Measurements from ENCODE around the gene MED13L.

The MED13L gene

GRCh38 chr12:116006141-116006540 lies 271.4 kb downstream of the MED13L start:
- peaks cover 73% of the 10 kb centered on the region for H3K36me3 Mint-ChIP-seq (ENCODE audit: low read depth)
- H3K27ac Mint-ChIP-seq, result no peak overlapping the region
- H3K27me3 Mint-ChIP-seq (ENCODE audit: low read depth, poor library complexity), result no peaks in the 10 kb centered on the region
- H3K4me3 Mint-ChIP-seq, result no peak overlapping the region
- H3K9me3 Mint-ChIP-seq, result no peaks in the 10 kb centered on the region
- no peak for DNase-seq
- no peak for TF ChIP-seq CTCF (IDR thresholded peaks at IDR 0.05)
- H3K4me1 Mint-ChIP-seq, result peaks cover 6% of the 10 kb centered on the region

GRCh38 chr12:116002890-116003536 lies 274.5 kb downstream of the MED13L start:
- TF ChIP-seq CTCF (IDR thresholded peaks at IDR 0.05), result no peak
- no peak for DNase-seq
- no peaks in the 10 kb centered on the region for H3K9me3 Mint-ChIP-seq
- H3K27ac Mint-ChIP-seq, result no peak overlapping the region
- H3K27me3 Mint-ChIP-seq (ENCODE audit: low read depth, poor library complexity), result no peaks in the 10 kb centered on the region
- no peak overlapping the region for H3K4me3 Mint-ChIP-seq
- peaks cover 56% of the 10 kb centered on the region for H3K36me3 Mint-ChIP-seq (ENCODE audit: low read depth)
- peaks cover 26% of the 10 kb centered on the region for H3K4me1 Mint-ChIP-seq

DNA sequence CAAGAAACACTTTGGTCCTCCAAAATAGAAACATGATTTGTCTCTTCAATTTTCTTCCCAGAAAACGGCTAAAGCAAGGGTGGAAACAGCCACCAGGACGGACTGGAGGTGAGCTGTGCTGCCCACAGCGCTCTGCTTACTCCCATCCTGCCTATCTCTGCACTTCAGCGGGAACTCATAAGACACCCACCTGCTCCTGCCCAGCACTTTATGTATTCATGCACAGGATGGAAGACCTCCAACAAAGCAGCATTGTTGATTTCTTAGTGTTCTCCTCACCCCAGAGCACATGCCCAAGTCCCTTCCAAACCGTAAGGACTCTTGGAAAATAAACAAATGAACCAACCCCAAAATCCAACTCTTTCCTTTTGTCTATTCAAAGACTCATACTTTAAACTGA lies 277.2 kb downstream of the MED13L start:
- no peak for TF ChIP-seq CTCF (IDR thresholded peaks at IDR 0.05)
- Mint-ChIP-seq H3K27me3 (ENCODE audit: low read depth, poor library complexity) (no peaks in the 10 kb centered on the region), H3K4me1 (peaks cover 26% of the 10 kb centered on the region), H3K27ac (peak overlapping the region; percentile 66), H3K9me3 (no peaks in the 10 kb centered on the region), H3K4me3 (no peak overlapping the region), H3K36me3 (ENCODE audit: low read depth) (peaks cover 42% of the 10 kb centered on the region)
- no peak for DNase-seq

DNA sequence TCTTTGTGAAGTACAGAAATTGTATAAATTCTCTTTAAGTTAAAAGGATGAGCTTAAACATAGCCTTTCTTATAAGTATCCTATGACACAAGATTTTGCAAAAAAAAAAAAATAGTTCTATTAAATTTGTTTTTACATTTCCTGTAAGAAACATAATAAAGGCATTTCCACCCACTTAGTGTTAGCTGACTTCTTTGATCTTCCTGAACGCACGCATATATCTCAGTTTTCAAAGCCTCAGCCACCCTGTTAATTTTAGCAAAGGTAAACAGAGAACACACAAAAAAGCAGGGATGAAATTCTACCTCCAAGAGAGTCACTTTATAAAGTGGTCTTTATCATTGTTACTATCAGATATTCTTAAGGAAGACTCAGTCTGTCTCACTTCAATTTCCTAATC lies 277.9 kb downstream of the MED13L start:
- no peak for TF ChIP-seq CTCF (IDR thresholded peaks at IDR 0.05)
- H3K4me3 Mint-ChIP-seq, result no peak overlapping the region
- no peaks in the 10 kb centered on the region for H3K9me3 Mint-ChIP-seq
- H3K27ac Mint-ChIP-seq, result peak overlapping the region; percentile 72
- DNase-seq, result no peak
- peaks cover 26% of the 10 kb centered on the region for H3K4me1 Mint-ChIP-seq
- no peaks in the 10 kb centered on the region for H3K27me3 Mint-ChIP-seq (ENCODE audit: low read depth, poor library complexity)
- peaks cover 44% of the 10 kb centered on the region for H3K36me3 Mint-ChIP-seq (ENCODE audit: low read depth)

DNA sequence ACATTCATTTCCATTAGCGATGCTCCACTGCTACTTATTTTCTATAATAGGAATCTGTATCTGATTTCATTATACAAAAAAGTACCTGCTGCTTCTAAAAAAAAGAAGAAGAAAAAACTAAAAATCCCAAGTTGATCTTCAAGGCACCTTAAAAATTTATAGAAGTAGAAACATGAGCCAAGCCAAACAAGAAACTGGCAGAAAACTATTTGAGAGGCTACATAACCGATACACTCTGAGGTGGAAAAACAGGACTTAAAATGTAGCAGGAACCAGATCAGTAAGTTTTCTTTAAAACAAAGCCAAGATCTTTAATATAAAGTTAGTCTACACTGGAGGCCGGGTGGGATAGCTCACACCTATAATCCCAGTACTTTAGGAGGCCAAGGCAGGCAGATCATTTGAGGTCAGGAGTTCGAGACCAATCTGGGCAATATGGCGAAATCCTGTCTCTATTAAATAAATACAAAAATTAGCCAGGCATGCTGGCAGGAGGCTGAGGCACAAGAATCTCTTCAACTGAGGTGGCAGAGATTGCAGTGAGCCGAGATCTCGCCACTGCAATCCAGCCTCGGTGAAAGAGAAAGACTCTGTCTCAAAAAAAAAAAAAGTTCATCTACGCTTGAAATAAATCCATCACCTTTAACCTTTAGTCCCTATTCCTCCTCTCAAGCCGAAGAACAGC lies 278.6 kb downstream of the MED13L start:
- H3K4me3 Mint-ChIP-seq, result no peak overlapping the region
- DNase-seq, result no peak
- peaks cover 45% of the 10 kb centered on the region for H3K36me3 Mint-ChIP-seq (ENCODE audit: low read depth)
- peaks cover 26% of the 10 kb centered on the region for H3K4me1 Mint-ChIP-seq
- TF ChIP-seq CTCF (IDR thresholded peaks at IDR 0.05), result no peak
- H3K9me3 Mint-ChIP-seq, result no peaks in the 10 kb centered on the region
- H3K27me3 Mint-ChIP-seq (ENCODE audit: low read depth, poor library complexity), result no peaks in the 10 kb centered on the region
- H3K27ac Mint-ChIP-seq, result peak overlapping the region; percentile 33

Measured in nephron progenitor cell (in vitro differentiated cells).